Measurements from ENCODE around the gene ARRB1. TPM values are rescaled to one million over a fixed set of nuclear protein-coding genes. Genes with fewer than 3 reads are reported as not detected.

ARRB1 gene
- total RNA-seq, 1 donor from 2014 or later = 30.3 TPM

DNA sequence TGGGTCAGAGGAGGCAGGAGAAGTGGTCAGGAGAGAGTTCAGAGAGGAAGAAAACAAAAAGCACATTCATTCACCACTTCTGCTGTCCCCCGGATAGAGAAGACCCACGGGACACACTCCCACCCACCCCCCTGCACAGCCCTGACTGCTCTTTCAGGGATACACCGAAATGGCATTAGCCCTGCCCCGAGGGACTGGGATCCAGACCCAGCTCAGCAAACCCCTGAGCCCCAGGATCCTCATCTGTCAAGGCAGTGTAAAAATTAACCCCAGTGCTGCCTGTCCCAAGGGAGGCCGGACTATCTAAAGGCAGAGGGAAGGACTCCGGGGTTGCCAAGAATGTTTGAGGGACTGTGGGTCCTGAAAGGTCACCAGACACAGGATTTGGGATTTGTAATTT lies 79.7 kb downstream of the ARRB1 start:
- DNase-seq (ENCODE audit: missing footprints) = no peak

DNA sequence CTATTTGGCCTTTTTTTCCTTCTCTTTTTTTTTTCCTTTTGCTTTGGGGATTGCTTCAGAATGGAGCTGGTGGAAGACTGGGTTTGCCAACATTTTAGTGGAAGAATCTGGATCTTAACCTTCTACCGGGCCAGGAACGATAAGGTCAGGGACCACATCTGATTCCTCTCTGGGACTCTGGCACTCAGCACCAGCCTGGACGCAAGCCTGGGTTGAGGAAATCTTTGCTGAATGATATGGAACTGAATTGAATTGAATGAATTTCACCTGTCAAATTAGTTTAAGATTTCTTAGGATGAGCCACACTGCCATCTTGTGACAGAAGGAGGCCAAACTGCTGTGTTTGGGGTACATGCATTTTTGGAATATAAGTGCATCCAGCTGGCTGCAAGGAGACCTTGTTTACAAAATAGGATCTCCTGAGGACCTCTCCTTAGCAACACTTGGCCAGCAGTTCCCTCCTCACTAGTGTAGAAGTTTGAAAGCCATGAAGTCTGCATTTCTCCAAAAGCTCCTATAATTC lies 80.5 kb downstream of the ARRB1 start:
- no peak for DNase-seq (ENCODE audit: missing footprints)
- intact Hi-C loops (cut with DNase I) = no loop called here

More for the DNA sequence above, 79.7 kb downstream of the ARRB1 start:
- no peak for ATAC-seq
- intact Hi-C loops (cut with DNase I) = no loop called here

DNA sequence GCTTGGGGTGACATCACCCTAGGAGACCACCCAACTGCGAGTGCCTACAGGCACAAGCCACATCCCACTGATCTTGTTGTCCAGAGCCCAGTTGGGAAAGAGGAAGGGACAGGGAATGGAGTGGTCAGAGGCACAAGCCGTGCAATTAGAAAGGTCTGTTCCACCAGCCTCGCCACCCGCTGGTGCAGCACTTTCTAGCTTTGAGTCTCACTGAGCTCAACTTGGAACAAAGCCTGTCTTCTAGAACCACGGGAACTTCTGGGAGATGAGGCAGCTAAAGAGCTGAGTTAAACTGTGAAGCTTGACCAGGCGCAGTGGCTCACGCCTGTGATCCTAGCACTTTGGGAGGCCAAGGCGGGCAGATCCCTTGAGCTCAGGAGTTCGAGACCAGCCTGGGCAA lies 81.6 kb downstream of the ARRB1 start:
- DNase-seq (ENCODE audit: missing footprints) (no peak), ATAC-seq (no peak)
- intact Hi-C loops (cut with DNase I) = no loop called here

More for the DNA sequence above, 80.5 kb downstream of the ARRB1 start:
- ATAC-seq = no peak

DNA sequence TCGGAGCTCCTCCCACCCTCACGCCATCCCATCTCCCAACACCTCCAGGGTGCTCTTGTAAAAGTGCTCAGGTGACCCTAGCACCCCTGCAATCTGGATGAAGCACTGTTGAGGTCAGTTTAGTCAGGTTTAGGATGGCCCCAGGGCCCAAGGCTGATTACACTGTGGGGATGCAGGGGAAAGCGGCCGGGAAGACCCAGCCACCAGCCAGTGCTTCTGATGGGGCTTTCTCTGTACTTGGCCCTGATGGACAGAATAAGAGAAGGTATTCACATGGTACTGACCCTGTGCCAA lies 82.1 kb downstream of the ARRB1 start:
- DNase-seq (ENCODE audit: missing footprints) = no peak
- intact Hi-C loops (cut with DNase I) = no loop called here
- no peak for ATAC-seq

DNA sequence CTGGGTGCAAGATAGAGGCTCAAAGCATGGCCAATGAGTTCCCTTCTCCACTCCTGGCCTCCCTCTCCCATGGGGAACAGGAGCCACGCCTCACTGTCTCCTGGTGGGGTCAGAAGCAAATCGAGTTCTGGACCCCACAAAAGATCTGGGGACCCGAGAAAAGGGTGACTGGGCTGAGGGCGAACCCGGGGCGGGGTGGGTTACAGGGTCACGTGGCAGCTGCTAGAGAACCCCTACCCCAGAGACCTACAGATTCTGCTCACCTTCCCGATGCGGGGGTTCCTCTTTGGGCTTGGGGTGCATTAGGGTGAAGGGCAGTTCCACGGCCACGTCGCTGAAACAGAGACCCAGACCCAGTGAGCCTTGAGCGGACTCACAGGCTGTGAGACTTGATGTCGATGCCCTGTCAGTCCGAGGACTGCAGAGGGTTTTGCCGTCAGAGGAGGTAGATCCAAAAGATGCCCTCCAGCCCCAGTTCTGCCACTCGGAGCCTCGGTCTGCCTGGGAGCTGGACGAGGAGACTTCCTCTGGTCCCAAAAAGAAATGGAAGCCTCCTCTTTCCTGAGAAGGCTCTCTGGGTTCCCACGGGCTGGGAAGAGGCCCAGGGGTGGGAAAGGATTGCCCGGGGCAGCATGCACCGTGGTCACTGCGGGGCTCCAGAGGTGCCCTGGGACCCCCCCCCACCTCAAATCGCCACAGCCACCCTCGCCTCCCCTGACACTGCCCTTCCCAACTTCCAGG lies 82.7 kb downstream of the ARRB1 start:
- intact Hi-C loops (cut with DNase I) = no loop called here
- ATAC-seq (no peak), DNase-seq (ENCODE audit: missing footprints) (no peak)

DNA sequence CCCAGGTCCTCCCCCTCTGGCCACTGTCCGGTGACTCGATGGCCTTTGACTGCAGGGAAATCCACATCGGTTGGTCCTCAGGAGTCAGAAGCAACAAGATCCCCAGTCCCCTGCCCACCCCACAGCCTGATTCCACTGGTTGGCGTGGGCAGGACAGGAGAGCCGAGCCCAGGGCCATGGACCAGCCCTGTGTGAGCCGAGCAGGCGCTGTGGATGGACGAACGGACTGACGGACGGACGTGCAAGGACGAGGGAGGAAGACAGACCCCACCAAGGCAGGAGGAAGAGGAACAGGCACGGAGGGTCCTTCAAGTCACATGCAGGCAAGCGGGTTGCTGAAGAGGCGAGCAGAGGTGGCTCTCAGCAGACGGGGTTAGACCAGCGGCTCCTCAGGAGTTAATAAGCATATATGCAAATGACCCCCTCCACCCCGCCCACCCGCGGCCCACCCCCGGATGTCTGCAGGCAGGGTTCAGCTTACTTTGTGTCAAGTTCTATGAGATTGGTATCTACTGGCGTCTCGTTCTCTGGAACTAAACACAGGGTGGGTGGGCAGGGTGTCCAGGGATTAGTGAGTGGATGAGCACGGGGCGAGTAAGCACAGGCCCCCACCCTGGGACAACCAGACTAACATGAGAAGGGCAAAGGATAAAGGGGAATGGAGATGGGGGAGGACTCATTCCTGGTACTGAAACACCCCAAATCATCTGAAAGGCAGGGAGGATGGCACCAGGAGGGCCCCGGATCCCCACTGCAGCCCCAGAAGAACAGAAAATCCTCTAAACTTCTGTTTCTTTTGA lies 84.1 kb downstream of the ARRB1 start:
- intact Hi-C loops (cut with DNase I) = no loop called here
- ATAC-seq (no peak), DNase-seq (ENCODE audit: missing footprints) (no peak)

DNA sequence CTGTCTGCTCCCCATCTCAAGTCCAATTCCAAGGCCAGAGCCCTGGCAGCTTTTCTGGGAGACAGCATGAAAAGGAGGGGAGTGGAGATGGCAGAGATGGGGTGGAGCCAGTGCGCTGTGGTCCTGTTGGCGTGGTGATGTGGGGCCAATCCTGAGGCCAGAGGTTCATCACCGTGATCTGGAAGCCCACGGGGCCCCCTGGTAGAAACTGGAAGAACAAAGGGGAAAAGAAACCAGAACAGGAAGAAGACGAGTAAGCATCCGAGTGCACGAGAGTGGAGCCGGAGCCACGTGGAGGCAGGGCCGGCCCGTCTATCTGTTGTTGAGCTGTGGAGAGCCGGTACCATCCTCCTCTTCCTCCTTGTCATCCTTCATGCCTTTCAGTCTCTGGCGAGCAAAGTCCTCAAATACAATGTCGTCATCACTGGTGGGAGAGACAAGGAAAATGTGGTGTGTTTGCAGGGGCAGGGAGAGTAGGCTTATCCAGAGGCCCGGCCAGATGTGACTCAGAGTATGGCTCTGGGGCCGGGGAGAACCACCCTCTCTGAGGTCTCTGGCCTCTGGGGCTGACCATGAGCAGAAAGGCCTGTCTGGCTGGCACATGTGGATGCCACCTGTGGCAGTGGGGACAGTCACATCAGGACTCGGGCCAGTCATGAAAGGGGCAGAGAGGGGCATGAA lies 85.5 kb downstream of the ARRB1 start:
- DNase-seq (ENCODE audit: missing footprints) (no peak), ATAC-seq (peak; percentile 20)
- intact Hi-C loops (cut with DNase I) = no loop called here

DNA sequence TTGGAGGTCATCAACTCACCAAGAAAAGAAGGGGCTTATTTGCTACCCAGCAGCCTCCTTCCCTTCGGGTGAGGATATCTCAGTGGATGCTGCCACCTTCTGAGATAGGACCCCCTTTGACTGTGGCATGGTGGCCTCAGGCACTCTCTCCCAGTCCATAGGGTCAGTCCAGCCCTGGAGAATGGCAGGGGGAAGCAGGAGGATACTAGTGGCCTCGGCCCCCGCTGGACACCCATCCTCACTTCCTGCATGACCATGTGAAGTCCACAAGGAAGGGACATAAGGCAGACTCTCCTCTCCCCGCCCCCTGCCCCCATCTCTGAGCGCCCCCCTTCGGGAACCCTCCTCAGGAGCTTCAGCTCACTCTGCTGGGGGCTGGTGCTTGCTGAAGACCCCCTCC lies 86.5 kb downstream of the ARRB1 start:
- no peak for ATAC-seq
- intact Hi-C loops (cut with DNase I) = no loop called here
- DNase-seq (ENCODE audit: missing footprints) = no peak

DNA sequence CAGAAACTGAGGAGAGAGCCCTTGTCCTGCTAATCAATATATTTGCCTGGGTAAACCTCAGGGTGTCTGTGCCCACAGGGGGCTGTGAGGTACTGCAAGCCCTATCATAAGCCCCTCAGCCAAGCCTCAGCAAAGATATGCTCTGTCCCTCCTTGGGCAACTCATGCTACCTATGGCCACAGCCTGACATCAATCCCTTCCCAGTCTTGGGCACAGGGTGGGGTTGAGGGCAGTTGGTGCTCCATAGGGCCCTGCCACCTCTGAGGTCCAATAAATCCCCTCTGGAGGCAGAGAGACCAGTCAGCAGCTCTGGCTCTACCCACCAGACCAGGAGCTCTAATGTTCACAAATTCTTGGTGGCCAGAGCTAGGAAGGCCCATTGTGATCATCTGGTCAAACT lies 87.1 kb downstream of the ARRB1 start:
- ATAC-seq = no peak
- intact Hi-C loops (cut with DNase I) = no loop called here
- DNase-seq (ENCODE audit: missing footprints) = no peak

DNA sequence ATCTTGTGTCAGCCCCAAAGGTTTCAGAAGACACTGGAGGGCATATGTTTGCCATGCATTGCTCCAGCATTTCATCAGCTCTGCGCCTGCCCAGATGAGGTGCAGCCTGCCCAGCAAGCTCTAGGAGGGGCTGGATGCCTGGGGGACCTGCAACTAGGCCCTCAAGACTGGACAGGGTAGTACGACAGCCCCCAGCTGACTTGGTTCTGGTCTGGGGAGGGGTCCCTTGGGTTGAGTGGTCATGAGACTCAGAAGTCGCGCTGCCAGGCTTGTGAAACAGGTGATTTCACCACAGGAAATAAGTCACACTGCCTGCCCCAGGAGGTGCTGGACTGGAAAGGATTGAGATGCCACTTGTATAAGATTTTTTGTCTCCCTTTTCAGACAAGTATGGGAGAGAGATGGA lies 87.5 kb downstream of the ARRB1 start:
- ATAC-seq (no peak), DNase-seq (ENCODE audit: missing footprints) (peak; percentile 81)
- intact Hi-C loops (cut with DNase I) = no loop called here

DNA sequence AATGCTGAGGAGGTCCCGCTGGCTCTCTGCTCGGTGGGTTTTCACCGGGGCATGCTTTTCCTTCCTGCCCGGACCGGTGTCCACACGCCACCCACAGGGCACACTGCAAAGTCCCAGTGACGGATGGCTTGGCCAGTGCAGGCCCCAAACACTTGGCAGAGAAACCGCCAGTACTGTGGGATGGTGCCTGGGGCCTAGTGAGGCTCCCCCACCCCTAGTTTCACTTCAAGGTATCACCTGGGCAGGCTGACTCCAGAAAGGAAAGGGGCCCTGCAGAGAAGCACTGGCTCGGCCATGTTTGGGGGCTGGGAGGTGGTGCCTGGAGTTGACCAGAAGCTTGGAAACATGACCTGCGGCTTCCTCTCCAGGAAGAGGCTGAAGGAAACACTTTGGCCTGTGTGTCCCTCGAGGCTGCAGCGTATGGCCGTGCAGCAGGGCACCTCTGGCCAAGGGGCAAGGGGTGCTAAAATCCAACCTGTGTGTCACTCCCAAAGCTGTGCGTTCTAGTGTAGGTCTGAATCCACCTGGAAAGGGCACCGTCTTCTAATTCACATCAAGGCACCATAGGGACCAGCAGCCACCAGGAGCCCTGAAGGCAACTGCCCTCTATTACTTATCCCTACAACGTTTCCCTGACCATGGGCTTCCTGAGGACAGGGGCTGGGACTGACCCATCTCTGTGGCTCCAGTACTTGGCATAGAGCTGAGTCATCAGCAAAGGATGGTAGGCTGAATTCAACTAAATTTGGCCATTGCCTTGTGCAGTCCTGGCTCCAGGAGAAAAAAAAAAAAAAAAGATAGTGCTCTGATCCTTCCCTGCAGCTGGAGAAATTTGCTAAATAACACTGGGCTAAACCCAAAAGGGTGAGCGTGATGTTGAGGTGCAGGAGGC lies 88.3 kb downstream of the ARRB1 start:
- DNase-seq (ENCODE audit: missing footprints) (no peak), ATAC-seq (peak; percentile 12)
- intact Hi-C loops (cut with DNase I) = no loop called here

DNA sequence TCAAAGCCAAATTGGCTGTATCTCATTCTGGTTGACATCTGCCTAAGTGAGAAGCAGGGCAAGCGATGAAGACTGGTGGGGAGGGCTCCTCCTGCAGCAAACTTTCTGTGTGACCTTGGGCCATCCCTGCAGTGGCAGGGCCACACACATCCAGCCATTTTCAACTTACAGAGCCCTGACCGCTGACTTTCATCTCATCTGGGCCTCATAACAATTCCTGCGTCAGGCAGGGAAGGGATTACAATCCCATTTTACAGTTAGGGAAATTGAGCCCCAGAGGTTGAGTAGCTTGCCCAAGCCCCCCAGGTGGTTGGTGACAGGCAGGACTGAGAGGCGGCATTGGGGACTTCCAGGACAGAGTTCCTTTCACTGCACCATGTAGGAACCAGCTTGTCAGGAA lies 89.0 kb downstream of the ARRB1 start:
- intact Hi-C loops (cut with DNase I) = no loop called here
- no peak for ATAC-seq
- DNase-seq (ENCODE audit: missing footprints) = no peak

DNA sequence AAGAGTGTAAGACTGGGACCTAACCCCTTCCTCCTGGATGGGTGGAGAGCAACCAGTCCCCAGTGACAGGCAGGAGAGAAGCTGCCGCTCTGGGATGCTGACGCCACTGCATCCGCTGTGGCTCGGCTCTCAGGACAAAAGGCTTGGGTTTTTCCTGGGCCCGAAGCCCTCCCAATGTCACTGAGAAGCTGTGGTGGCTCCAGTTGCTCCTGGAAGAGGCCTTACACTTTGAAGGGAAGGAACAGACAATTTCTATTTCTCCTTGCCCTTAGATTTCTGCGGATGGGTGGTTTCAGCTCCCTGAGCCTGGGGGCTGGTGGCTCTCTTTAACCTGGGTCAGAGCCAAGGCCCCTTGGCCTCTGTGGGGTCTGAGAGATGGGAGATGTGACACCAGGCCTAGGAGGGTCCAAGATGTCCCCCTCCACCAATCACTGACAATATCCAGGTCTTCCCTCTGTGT lies 89.5 kb downstream of the ARRB1 start:
- DNase-seq (ENCODE audit: missing footprints) (no peak), ATAC-seq (no peak)
- intact Hi-C loops (cut with DNase I) = no loop called here

DNA sequence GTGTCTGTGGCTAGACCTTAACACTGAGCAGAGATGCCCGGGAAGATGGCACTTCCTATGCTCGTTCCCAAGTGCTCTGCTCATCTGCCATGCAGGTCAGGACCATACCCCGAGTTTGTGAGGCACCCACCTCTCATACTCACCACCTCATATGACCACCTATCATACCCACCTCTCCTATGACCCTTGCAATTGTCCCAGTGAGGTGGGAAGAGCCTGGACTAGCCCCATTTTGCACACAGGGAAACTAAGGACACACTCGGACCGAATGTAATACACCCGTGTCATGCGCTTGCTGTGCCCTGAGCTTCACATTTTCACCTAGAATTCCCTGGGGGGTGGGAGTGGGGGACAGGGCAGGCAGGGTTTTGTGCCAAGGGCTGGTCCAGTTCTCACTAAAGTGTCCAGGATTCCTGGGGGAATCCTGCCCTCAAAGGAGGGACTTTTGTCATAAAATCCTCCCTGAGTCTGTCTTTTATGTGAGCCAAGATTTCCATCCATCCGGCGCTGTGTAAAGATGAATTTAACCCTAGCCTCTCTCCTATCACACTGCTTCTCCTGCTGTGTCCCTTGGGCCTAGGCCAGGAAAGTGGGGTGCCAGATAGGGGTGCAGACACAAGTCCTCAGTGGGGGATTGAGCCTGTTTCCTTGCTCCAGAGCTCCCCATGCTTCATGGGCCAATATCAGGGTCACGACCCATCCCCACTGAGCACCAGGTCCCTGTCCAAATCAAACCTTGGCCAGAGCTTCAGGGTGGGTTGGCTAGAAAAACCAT lies 90.9 kb downstream of the ARRB1 start:
- no peak for DNase-seq (ENCODE audit: missing footprints)
- intact Hi-C loops (cut with DNase I) = no loop called here
- no peak for ATAC-seq

DNA sequence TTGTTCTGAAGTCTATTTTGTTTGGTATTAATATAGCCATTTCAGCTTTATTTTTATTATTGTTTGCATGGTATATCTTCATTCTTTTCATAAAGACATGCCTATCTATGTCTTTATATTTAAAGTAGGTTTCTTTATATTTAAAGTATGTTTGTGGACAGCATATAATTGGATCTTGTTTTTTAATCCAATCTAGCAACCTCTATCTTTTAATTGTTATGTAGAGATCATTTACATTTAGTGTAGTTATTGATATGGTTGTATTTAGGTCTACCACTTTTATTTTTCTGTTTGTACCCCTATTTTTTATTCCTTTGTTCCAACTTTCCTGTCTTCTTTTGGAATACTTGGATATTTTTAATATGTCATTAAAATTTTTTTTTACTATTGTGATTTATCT lies 97.1 kb downstream of the ARRB1 start:
- intact Hi-C loops (cut with DNase I) = no loop called here
- ATAC-seq (no peak), DNase-seq (ENCODE audit: missing footprints) (no peak)

DNA sequence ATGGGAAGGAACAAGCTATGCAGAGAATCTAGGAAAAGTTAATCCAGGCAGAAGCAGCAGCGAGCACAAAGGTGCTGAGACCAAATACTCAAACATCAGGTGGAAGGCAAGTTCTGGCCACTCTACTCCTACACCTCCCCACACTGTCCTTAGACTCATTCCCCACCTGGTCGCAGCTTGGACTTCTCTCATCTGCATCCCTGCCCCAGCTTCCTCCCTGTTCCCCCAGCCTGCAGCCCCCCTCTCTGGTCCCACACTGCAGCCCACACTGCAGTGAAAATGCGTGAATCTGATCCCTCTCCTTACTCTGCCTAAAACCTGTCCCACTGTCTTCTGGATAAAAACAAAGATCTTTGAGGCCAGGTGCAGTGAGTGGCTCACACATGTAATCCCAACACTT lies 101.8 kb downstream of the ARRB1 start:
- intact Hi-C loops (cut with DNase I) = loop anchor here (2.0 to 5.0 kb wide), 3 partner anchors 109 to 317 kb away; no protein-coding TSS in a partner anchor
- DNase-seq (ENCODE audit: missing footprints) (no peak), ATAC-seq (no peak)

DNA sequence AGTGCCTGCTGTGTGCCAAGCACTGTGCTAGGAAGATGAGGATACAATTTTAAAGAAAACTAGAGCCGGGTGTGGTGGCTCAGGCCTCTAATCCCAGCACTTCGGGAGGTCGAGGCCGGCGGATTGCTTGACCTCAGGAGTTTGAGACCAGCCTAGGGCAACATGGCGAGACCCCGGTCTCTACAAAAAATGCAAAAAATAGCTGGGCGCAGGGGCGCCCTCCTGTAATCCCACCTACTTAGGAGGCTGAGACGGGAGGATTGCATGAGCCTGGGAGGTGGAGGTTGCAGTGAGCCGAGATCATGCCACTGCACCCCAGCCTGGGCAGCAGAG lies 102.6 kb downstream of the ARRB1 start:
- intact Hi-C loops (cut with DNase I) = loop anchor here (2.0 to 5.0 kb wide), 3 partner anchors 108 to 317 kb away; no protein-coding TSS in a partner anchor
- DNase-seq (ENCODE audit: missing footprints) = no peak
- no peak for ATAC-seq

Data from Right ventricle myocardium inferior (tissue), 1 donor.